PC-9 (cell line): ENCODE results near the gene ZSCAN26. TPM values are rescaled to one million over a fixed set of nuclear protein-coding genes. Genes with fewer than 3 reads are reported as not detected.
A peak's percentile ranks its signal among the peaks of the same experiment; 100 is the strongest.

Source experiments
- BruUV-seq: library from RNA; stranded (reverse); fragments of 400-500 nt; replicated peaks from 2 replicates; lab custom pipeline; 2021; lab: Mats Ljungman, UMichigan
- CTCF ChIA-PET: fragments of 300-600 bp; sonication (Branson Sonifier 250); formaldehyde crosslinking; loops from one replicate; lab custom pipeline; 2022; ENCODE audit warnings: antibody characterized with exemption; lab: Charles Lee
- POLR2A ChIA-PET: fragments of 300-600 bp; sonication (Branson Sonifier 250); formaldehyde crosslinking; loops from one replicate; lab custom pipeline; 2022; ENCODE audit warnings: antibody characterized with exemption; ENCODE audit not compliant: unreplicated experiment; lab: Charles Lee
- DNase-seq, 2 experiments: peaks; one replicate each; pipeline versions ENCODE4 v3.0.0 to v3.0.0-alpha.2; 2015 to 2022; ENCODE audit warnings: mixed read lengths in 1 of 2
- H2AFZ ChIP-seq: fragments of 200-600 bp; sonication (generic); 2 replicates; pipeline ENCODE4 v1.8.1; 2017; ENCODE audit warnings: antibody characterized with exemption
- H3F3A ChIP-seq: fragments of 200-600 bp; sonication (generic); 2 replicates; pipeline ENCODE4 v1.8.1; 2017; ENCODE audit warnings: antibody characterized with exemption, mild to moderate bottlenecking, low read depth; ENCODE audit not compliant: insufficient read depth
- H3K27ac ChIP-seq: fragments of 200-600 bp; sonication (generic); 2 replicates; pipeline ENCODE4 v1.6.1; 2016; ENCODE audit warnings: mixed run types
- H3K27me3 ChIP-seq: fragments of 200-600 bp; sonication (generic); 2 replicates; pipeline ENCODE4 v1.6.1; 2016; ENCODE audit warnings: low read depth, mixed run types; ENCODE audit not compliant: insufficient read depth
- H3K36me3 ChIP-seq: fragments of 200-600 bp; sonication (generic); 2 replicates; pipeline ENCODE4 v1.6.1; 2016; ENCODE audit warnings: low read depth, mixed run types
- H3K4me1 ChIP-seq: fragments of 200-600 bp; sonication (generic); replicated peaks from 2 replicates; pipeline ENCODE4 v1.6.1; 2016; ENCODE audit warnings: mixed run types; ENCODE audit not compliant: insufficient read depth
- H3K4me2 ChIP-seq: fragments of 200-600 bp; sonication (generic); 2 replicates; pipeline ENCODE4 v1.6.1; 2017; ENCODE audit warnings: mixed run types
- H3K4me3 ChIP-seq: fragments of 200-600 bp; sonication (generic); 2 replicates; pipeline ENCODE4 v1.6.1; 2016; ENCODE audit warnings: mixed run types
- H3K79me2 ChIP-seq: fragments of 200-600 bp; sonication (generic); 2 replicates; pipeline ENCODE4 v1.6.1; 2017; ENCODE audit warnings: low read depth, mixed run types
- H3K9me2 ChIP-seq: fragments of 200-600 bp; sonication (generic); 2 replicates; pipeline ENCODE4 v1.8.1; 2017; ENCODE audit warnings: mild to moderate bottlenecking; ENCODE audit not compliant: insufficient read depth
- H3K9me3 ChIP-seq: fragments of 200-600 bp; sonication (generic); 2 replicates; pipeline ENCODE4 v1.8.1; 2016; ENCODE audit warnings: low read depth; ENCODE audit not compliant: insufficient read depth
- H4K20me1 ChIP-seq: fragments of 200-600 bp; sonication (generic); 2 replicates; pipeline ENCODE4 v1.8.1; 2017; ENCODE audit not compliant: insufficient read depth
- EZH2 ChIP-seq: fragments of 200-600 bp; sonication (generic); IDR thresholded peaks from 2 replicates; pipeline ENCODE4 v1.8.0; 2017; ENCODE audit warnings: antibody characterized with exemption, low read depth
- intact Hi-C: fragments of 100-400 bp; cut with micrococcal nuclease; formaldehyde crosslinking; loops from one replicate; pipeline ENCODE4 v1.10.0; 2022; ENCODE audit not compliant: unreplicated experiment
- total RNA-seq: library from RNA; stranded (reverse); gene quantifications from 2 replicates; pipeline ENCODE4 v1.2.3, GENCODE V29; 2021
- TF ChIP-seq, protein P1 (sequence below): fragments of 200-600 bp; sonication (generic); conservative IDR thresholded peaks from 2 replicates; pipeline ENCODE4 v1.6.1; 2017; ENCODE audit warnings: mixed run types, antibody characterized with exemption, mild to moderate bottlenecking, moderate library complexity

Gene ZSCAN26
- total RNA-seq, 1 experiment from 2014 or later: 14.8 TPM

DNA sequence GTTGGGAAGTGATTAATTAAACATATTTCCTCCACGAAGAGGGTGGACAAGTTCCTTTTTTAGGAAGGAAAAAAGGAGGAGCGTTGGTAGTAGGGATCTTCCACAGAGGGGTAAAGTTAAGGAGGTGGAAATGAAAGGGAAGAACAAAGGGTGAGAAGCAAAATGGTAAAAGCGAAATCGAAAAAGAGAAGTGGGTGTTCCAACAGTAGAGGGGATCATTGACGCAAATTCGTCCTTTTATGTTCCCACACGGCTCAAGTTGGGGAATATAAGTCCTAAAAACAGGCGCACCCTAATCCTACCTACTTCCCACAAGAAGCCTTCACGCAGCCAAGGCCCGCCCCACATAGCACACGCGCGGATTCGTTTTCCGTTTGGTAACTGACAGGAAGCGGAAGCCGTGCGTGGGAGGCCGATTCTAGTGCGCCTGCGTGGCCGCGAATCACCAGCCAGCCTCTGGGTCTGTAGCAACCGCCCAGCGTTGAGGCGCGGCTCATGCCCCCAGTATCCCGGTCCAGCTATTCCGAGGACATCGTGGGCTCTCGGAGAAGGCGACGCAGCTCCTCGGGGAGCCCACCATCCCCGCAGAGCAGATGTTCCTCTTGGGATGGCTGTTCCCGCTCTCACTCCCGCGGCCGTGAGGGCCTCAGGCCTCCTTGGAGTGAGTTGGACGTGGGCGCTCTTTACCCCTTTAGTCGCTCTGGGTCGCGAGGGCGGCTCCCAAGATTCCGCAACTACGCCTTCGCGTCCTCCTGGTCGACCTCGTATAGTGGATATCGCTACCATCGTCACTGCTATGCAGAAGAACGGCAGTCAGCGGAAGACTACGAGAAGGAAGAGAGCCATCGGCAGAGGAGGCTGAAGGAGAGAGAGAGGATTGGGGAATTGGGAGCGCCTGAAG is 7.8 kb upstream of the ZSCAN26 start, which contains the start of gene NKAPL:
Gene NKAPL, plus strand, starts transcription at position 421 of the 901 bp plus-strand sequence. Its CDS starts 75 bp downstream, at position 496.
- Histone ChIP-seq H4K20me1 (no peaks in the 10 kb centered on the region), H3K27ac (no peak within 1 kb of the TSS), H3K36me3 (no peaks in the 10 kb centered on the region), H3K79me2 (no peaks in the 10 kb centered on the region), H2AFZ (0 out of 2 replicates have a peak within 1 kb of the TSS, but pooled peaks have one; percentile 43), H3F3A (no peaks in the 10 kb centered on the region), H3K4me2 (no peak within 1 kb of the TSS), H3K9me3 (no peaks in the 10 kb centered on the region), H3K4me3 (no peak within 1 kb of the TSS), H3K9me2 (no peaks in the 10 kb centered on the region; the same call in 1 of the 2 replicates), H3K4me1 (no peaks in the 10 kb centered on the region), H3K27me3 (no peaks in the 10 kb centered on the region)
- BruUV-seq: no TSS peak
- ChIA-PET CTCF (no interaction called here), POLR2A (no interaction called here)
- intact Hi-C loops: no loop called here
- DNase-seq: no peak
- TF ChIP-seq, protein P1, sequence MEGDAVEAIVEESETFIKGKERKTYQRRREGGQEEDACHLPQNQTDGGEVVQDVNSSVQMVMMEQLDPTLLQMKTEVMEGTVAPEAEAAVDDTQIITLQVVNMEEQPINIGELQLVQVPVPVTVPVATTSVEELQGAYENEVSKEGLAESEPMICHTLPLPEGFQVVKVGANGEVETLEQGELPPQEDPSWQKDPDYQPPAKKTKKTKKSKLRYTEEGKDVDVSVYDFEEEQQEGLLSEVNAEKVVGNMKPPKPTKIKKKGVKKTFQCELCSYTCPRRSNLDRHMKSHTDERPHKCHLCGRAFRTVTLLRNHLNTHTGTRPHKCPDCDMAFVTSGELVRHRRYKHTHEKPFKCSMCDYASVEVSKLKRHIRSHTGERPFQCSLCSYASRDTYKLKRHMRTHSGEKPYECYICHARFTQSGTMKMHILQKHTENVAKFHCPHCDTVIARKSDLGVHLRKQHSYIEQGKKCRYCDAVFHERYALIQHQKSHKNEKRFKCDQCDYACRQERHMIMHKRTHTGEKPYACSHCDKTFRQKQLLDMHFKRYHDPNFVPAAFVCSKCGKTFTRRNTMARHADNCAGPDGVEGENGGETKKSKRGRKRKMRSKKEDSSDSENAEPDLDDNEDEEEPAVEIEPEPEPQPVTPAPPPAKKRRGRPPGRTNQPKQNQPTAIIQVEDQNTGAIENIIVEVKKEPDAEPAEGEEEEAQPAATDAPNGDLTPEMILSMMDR: no peak
- TF ChIP-seq EZH2: no peak

DNA sequence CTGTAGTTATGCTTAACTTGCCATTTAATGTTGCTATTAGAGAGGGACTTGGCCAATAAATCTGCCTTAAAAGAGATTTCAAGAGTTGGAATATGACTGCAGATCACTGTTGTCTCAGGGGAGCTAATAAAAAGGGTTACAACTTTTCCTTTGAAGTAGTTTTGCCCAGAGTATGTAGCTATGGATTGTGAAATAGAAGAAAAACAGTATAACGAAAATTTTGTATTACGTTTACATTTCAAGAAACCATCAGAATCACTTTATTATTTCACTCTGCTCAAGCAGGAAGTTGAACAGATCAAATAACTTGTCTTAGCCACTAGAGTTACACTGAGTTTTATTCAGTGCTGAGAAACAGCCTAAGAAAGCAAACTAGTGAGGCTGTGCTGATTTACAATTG is 3.0 kb upstream of the ZSCAN26 start:
- Histone ChIP-seq H2AFZ (no peak overlapping the region), H3K9me3 (no peaks in the 10 kb centered on the region), H3K4me1 (peaks cover 19% of the 10 kb centered on the region), H3F3A (peaks cover 5% of the 10 kb centered on the region; the same call in 1 of the 2 replicates), H3K36me3 (no peaks in the 10 kb centered on the region), H3K27ac (no peak overlapping the region), H3K79me2 (peaks cover 12% of the 10 kb centered on the region), H3K27me3 (no peaks in the 10 kb centered on the region), H4K20me1 (no peaks in the 10 kb centered on the region), H3K9me2 (no peaks in the 10 kb centered on the region), H3K4me2 (no peak overlapping the region), H3K4me3 (no peak overlapping the region)
- intact Hi-C loops: no loop called here
- DNase-seq: no peak
- TF ChIP-seq, protein P1: no peak
- TF ChIP-seq EZH2: no peak
- ChIA-PET POLR2A (no interaction called here), CTCF (no interaction called here)
- BruUV-seq: no TSS peak

DNA sequence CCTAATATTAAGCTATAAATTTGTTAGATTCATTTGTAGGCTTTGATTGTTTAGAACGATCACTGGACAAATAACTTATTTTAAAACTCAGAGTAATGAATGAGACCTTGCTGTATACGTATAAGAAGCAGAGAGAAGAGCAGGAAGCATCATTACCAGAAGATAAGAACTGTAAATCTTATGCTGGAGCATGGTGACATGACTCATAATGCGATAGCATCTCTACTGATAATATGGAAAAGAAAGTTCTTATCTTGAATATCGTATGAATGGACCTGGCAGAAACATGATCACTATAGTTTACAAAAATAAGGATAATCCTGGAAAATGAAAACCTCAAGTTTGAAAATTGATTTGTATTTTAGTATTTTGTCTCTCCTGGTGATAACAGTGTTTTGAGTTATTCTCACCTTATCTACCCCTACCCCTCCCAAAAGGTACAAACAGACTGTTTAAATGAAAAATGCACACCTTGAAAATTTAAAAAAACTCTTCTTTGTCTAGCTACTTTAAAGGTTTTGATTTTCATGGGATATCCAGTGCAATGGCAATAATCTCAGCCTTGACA is 2.0 kb upstream of the ZSCAN26 start:
- Histone ChIP-seq H3K4me3 (no peak overlapping the region), H4K20me1 (no peaks in the 10 kb centered on the region), H3K36me3 (no peaks in the 10 kb centered on the region), H3K27ac (no peak overlapping the region), H3K79me2 (peaks cover 12% of the 10 kb centered on the region), H3F3A (peaks cover 11% of the 10 kb centered on the region), H3K9me2 (no peaks in the 10 kb centered on the region), H3K9me3 (no peaks in the 10 kb centered on the region), H3K4me1 (peaks cover 28% of the 10 kb centered on the region), H2AFZ (no peak overlapping the region), H3K27me3 (no peaks in the 10 kb centered on the region), H3K4me2 (no peak overlapping the region)
- intact Hi-C loops: loop anchor here (5.0 kb wide), 1 partner anchor 92 kb away; no protein-coding TSS in a partner anchor
- DNase-seq: no peak
- CTCF ChIA-PET: interaction anchor here (0.6 kb wide), 1 partner anchor 159 kb away, joined by 5 read pairs; no protein-coding TSS in a partner anchor
- BruUV-seq: no TSS peak
- TF ChIP-seq, protein P1: no peak
- no peak for TF ChIP-seq EZH2
- POLR2A ChIA-PET: interaction anchor here (0.7 kb wide), 1 partner anchor 171 kb away, joined by 7 read pairs; no protein-coding TSS in a partner anchor
